COR-L47 (cell line): ENCODE results near the gene CENPB.

Experiments used
- DNase-seq: peaks from one replicate; lab custom pipeline; 2025; lab: John Stamatoyannopoulos, UW

The CENPB gene

DNA sequence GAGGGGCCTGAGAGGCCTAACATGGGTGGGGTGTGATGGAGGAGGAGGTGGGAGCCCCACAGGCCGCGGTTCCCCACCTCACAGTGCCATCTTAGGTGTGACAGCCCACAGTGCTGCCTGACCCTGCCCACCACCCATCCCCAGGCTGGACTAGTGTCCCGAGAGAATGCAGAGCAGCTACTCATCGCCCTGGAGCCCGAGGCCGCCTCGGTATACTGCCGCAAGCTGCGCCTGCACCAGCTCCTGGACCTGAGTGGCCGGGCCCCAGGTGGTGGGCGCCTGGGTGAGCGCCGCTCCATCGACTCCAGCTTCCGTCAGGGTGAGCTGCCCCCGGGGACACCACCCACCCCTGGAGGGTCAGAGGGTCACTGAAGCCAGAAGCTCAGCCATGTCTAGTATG is 38.5 kb downstream of the CENPB start:
- DNase-seq: no peak

GRCh38 chr20:3747471-3747870 is 39.1 kb downstream of the CENPB start:
- no peak for DNase-seq

DNA sequence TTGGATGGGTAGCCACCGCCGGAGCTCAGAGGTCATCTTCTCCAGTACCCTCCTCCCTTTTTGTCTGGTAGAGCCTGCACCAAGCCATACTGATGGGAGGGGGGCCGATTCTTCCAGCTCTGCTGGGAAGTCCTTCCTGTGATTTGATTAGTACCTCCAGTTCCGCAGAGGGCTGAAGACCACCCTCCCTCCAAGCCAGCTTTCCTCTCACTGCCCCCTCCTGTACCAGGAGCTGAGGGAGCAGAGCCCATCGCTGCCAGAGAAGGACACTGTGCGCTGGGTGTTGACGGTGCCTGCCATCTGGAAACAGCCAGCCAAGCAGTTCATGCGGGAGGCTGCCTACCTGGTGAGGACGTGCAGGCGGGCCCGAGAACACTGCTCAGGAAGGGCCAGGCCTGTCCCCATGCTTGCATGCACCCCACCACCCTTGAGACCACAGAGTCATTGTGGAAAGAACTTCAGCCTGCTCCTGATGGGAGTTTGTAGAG is 40.8 kb downstream of the CENPB start:
- no peak for DNase-seq

DNA sequence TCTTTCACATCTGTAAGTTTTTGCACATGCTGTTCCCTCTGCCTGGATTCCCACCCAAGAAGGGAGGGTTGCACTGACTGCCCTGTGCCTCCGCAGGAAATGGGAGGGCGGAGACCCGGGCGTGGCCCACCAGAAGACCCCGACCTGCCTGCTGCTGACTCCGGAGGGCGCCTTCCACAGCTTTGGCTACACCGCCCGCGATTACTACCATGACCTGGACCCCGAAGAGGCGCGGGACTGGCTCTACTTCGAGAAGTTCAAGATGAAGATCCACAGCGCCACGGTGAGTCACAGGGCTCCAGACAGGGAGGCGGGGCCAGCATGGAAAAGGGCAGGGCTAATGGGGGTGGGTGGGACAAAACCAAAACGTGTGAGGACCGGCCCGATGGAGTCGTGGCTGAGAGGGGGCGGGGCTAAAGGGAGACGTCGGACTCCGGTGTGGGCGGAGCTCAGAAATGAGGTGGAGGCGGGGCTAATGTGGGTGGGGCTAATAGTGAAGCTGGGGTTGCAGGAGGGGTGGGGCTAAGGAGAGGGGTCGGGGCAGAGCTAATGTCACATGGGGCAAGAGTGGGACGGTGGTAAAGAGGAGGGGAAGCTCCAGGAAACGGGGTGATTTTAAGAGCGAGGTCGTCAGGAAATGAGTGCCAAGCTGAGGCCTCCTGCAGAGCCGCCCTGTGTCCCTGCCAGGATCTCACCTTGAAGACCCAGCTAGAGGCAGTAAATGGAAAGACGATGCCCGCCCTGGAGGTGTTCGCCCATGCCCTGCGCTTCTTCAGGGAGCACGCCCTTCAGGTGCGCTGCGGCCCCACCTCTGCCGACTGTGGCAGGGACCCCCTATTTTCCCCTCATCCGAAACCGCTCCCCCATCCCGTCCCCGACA is 41.5 kb downstream of the CENPB start:
- no peak for DNase-seq

- no peak for DNase-seq
Observed at GRCh38 chr20:3744037-3744436, 42.5 kb downstream of the CENPB start.

- no peak for DNase-seq
Observed at GRCh38 chr20:3743251-3743650, 43.3 kb downstream of the CENPB start.

DNA sequence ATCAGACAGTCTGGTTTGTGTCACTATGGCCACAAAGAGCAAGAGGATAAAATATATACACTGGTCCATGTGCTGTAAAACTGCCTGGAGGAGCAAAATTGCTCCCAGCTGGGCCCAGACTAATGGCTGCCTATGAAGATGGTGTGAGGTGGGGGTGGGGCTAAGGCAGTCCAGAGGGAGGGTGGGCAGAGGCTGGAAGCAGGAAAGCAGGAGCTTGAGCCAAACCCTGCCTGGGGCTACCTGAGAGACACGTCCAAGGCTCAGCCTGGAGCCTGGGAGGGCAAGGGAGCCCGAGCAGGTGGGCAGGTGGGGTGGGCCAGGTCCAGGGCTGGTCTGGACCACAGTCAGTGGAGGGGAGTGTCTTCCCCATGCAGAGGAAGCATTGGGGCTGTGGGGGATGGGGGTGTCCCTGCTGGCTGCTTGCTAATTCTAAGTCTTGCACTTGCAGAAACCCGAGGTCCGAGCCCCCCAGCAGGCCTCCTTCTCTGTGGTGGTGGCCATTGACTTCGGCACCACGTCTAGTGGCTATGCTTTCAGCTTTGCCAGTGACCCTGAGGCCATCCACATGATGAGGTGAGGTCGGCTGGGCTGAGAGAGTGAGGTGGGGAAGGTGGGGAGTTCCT is 44.6 kb downstream of the CENPB start:
- DNase-seq: no peak

DNA sequence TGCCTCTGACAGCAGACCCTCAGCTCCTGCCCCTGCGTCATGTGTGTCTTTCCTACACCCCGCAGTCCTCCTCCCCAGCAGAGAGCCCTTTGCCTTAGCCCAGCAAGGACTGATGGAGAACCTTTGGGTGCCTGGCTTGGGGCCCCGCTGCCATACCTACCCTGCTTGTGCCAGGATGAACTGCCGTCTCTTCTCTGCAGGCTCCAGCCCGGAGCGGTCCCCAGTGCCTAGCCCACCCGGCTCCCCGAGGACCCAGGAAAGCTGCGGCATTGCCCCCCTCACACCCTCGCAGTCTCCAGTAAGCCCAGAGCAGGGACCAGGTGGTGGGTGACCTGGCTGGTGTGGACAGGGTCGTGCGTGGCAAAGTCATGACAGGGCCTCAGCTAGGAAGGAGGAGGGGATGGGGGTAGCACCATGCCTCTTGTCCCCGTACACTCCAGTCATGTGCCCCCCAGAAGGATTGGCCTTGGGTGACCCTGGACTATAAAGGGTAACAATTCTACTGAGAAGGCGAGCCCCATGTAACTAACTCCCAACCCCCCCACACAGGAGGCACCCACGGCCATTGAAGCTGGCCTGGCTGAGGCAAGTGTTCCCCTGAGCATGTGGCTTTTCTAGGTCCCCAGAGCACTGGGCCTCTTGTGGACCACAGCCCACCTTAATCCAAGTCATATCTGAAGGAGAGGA is 45.8 kb downstream of the CENPB start:
- no peak for DNase-seq

DNA sequence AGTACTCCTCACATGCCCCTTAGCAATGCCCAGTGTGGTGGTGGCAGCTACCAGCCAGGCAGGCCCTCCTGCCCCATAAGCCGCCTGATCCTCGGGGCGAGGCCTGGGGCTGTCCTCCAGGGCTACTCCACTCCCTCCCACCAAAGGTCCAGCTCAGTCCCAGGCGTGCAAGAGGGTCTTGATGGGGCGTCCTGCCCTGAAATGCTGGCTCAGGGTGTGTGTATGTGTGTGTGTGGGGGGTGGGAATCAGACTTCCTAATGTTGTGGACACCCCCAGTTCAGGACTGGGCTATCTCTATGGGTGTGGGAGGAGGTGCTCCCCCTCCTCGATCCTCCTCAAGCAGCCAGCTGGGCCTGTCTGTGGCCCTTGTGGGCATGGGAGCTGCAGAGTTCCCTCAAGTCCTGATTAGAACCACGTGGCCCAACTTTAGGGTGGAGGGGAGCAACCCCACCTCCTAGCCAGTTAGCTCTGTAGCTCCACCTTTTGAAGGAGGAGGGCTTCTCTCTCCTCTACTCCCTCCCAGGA is 46.6 kb downstream of the CENPB start:
- no peak for DNase-seq

GRCh38 chr20:3739054-3739925 is 47.2 kb downstream of the CENPB start:
- no peak for DNase-seq

- DNase-seq: no peak
Observed at GRCh38 chr20:3738111-3739053, 48.2 kb downstream of the CENPB start.

DNA sequence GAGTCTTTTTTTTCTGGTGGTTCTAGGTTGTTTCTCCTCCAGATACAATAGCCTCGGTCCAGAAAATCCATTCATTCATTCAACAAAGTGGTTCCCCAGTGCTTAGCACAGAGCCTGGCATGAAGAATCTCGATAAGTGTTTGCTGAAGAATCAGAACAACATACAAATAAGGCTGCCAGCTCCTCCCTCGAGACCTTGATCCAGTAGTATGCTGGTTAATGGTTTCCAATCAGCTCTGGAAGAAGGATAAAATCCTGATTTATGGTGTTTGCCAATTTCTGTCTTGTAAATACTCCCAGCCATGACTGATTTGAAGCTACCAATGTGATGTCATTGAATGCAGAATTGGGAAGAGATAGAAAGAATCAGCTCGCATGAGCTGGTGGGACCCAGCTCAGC is 50.8 kb downstream of the CENPB start:
- no peak for DNase-seq

GRCh38 chr20:3734111-3734843 is 52.3 kb downstream of the CENPB start:
- no peak for DNase-seq
